Esophagus (tissue), 2 donors: Measurements from ENCODE around the gene LRP2. TPM values are rescaled to one million over a fixed set of nuclear protein-coding genes. Genes with fewer than 3 reads are reported as not detected.
"Not testable (repeated sequence)": the region's sequence is repeated elsewhere in the genome, so short reads cannot be mapped to it uniquely, and the experiment has no call there.

Source experiments
- H3K27ac ChIP-seq, 2 donors: one replicate each; pipeline ENCODE4 v1.5.1; 2013; ENCODE audit warnings: low read depth in 2 of 2, mild to moderate bottlenecking in 2 of 2, inconsistent platforms in 1 of 2, low read length in 1 of 2, moderate library complexity in 1 of 2
- H3K27me3 ChIP-seq, 2 donors: one replicate each; pipeline ENCODE4 v1.6.1; 2013; ENCODE audit warnings: low read length in 2 of 2, control low read depth in 1 of 2, mild to moderate bottlenecking in 1 of 2; ENCODE audit not compliant: insufficient read depth in 2 of 2, control insufficient read depth in 1 of 2
- H3K36me3 ChIP-seq, 2 donors: one replicate each; pipeline ENCODE4 v1.6.1; 2013; ENCODE audit warnings: low read length in 1 of 2; ENCODE audit not compliant: control insufficient read depth in 2 of 2, insufficient read depth in 2 of 2
- H3K4me1 ChIP-seq, 2 donors: one replicate each; pipeline ENCODE4 v1.6.1; 2013; ENCODE audit warnings: low read length in 1 of 2; ENCODE audit not compliant: control insufficient read depth in 2 of 2, insufficient read depth in 2 of 2
- H3K4me3 ChIP-seq, 2 donors: one replicate each; pipeline ENCODE4 v1.5.1; 2013; ENCODE audit warnings: low read length in 2 of 2, mild to moderate bottlenecking in 2 of 2, low read depth in 1 of 2, moderate library complexity in 1 of 2
- H3K9me3 ChIP-seq, 2 donors: one replicate each; pipeline ENCODE4 v1.6.1; 2013; ENCODE audit warnings: mild to moderate bottlenecking in 2 of 2, low read depth in 1 of 2, low read length in 1 of 2, moderate library complexity in 1 of 2; ENCODE audit not compliant: control insufficient read depth in 2 of 2, insufficient read depth in 1 of 2
- WGBS, 2 donors: extraction: QIAGEN DNeasy Blood & Tissue Kit; methylation state at CpG; one replicate each; pipeline ENCODE4 v1.1.7; 2013; 5-methylcytosine and 5-hydroxymethylcytosine counted together
- polyA plus RNA-seq, 2 donors: library from polyadenylated mRNA; stranded (reverse); fragments of 200-250 nt; gene quantifications; one replicate each; pipeline ENCODE4 v1.2.3, GENCODE V29; 2013
- donor health status: healthy with polysubstance abuse.
- donor health status: Bipolar disorder and iron deficiency.

Gene LRP2
- polyA plus RNA-seq, 2 donors = not detected

- no peak overlapping the region for H3K4me3 ChIP-seq
- 62 to 89% methylated on average over 8 of the region's 8 CpGs for WGBS, 2 donors
- no peaks in the 10 kb centered on the region for H3K27me3 ChIP-seq
- no peaks in the 10 kb centered on the region for H3K36me3 ChIP-seq
- no peaks in the 10 kb centered on the region for H3K9me3 ChIP-seq
- no peak overlapping the region for H3K27ac ChIP-seq
- no peaks in the 10 kb centered on the region for H3K4me1 ChIP-seq
Measured at GRCh38 chr2:169139993-169140767, 222.2 kb downstream of the LRP2 start.

GRCh38 chr2:169139145-169139544 is 223.2 kb downstream of the LRP2 start:
- no peaks in the 10 kb centered on the region for H3K9me3 ChIP-seq
- 87 to 92% methylated on average over 7 of the region's 7 CpGs for WGBS, 2 donors
- no peak overlapping the region for H3K27ac ChIP-seq
- no peaks in the 10 kb centered on the region for H3K36me3 ChIP-seq
- no peak overlapping the region for H3K4me3 ChIP-seq
- H3K27me3 ChIP-seq = no peaks in the 10 kb centered on the region
- H3K4me1 ChIP-seq = no peaks in the 10 kb centered on the region

GRCh38 chr2:169137924-169138323 is 224.4 kb downstream of the LRP2 start:
- Histone ChIP-seq H3K36me3 (no peaks in the 10 kb centered on the region), H3K27me3 (no peaks in the 10 kb centered on the region), H3K9me3 (no peaks in the 10 kb centered on the region), H3K4me3 (no peak overlapping the region), H3K27ac (no peak overlapping the region), H3K4me1 (no peaks in the 10 kb centered on the region)
- WGBS, 2 donors = 51 to 56% methylated on average over 2 of the region's 2 CpGs

DNA sequence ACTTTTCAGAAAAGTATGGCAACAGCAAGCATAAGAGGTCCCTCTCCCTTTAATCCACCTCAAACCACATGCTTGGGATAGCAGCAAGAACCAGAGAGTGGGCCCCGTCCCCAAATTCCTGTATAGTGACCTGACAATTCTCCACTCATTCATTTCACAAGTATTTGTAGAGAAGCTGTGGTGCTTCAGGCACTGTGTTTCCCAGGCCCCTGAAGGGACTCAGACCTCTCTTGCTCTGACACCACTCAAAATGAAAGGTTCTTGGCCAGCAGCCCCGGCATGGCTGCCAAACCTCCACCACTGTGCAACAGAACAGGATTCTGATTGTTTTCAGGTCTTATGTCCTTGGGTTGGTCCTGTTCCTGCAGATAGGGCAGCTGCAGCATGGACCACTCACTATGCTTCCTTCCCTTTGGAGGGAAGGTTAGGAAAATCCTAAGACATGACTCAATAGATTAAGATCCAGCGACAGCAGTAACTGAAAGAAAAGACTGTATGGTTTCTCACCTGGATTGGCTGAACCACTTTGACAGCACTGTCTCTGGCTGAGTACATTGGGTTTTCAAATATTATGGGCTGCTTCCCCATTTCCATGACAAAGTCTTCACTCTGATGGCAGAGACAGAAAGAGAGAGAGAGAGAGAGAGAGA is 225.3 kb downstream of the LRP2 start:
- no peak overlapping the region for H3K4me3 ChIP-seq
- H3K27ac ChIP-seq = no peak overlapping the region
- no peaks in the 10 kb centered on the region for H3K27me3 ChIP-seq
- no peaks in the 10 kb centered on the region for H3K4me1 ChIP-seq
- no peaks in the 10 kb centered on the region for H3K9me3 ChIP-seq
- 68% methylated on average over 3 of the region's 3 CpGs for WGBS, 2 donors
- H3K36me3 ChIP-seq = no peaks in the 10 kb centered on the region

DNA sequence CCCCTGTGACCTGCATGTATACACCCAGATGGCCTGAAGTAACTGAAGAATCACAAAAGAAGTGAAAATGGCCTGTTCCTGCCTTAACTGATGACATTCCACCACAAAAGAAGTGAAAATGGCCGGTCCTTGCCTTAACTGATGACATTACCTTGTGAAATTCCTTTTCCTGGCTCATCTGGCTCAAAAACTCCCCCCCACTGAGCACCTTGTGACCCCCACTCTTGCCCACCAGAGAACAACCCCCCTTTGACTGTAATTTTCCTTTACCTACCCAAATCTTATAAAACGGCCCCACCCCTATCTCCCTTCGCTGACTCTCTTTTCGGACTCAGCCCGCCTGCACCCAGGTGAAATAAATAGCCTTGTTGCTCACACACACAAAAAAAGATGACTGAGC is 225.9 kb downstream of the LRP2 start:
- not testable (repeated sequence) for H3K4me1 ChIP-seq, H3K27ac ChIP-seq, H3K4me3 ChIP-seq, H3K9me3 ChIP-seq, H3K27me3 ChIP-seq, H3K36me3 ChIP-seq
- 88 to 95% methylated on average over 4 of the region's 5 CpGs for WGBS, 2 donors

DNA sequence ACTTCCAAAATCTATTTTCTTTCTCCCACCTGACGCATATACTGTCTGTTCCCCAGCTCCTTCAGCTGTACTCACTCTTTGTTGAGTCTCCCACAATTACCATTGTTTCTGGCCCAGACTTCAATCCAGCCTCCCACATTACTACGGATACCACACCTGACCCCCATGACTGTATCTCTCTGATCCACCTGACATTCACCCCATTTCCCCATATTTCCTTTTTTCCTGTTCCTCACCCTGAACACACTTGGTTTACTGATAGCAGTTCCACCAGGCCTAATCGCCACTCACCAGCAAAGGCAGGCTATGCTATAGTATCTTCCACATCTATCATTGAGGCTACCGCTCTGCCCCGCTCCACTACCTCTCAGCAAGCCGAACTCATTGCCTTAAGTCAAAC is 228.1 kb downstream of the LRP2 start:
- not testable (repeated sequence) for H3K36me3 ChIP-seq, H3K27ac ChIP-seq, H3K4me1 ChIP-seq, H3K4me3 ChIP-seq, H3K27me3 ChIP-seq, H3K9me3 ChIP-seq
- 78 to 85% methylated on average over 6 of the region's 6 CpGs for WGBS, 2 donors

GRCh38 chr2:169131587-169132512 is 230.5 kb downstream of the LRP2 start:
- Histone ChIP-seq H3K27ac (no peak overlapping the region), H3K4me3 (no peak overlapping the region)
- WGBS, 2 donors = 30 to 33% methylated on average over 9 of the region's 9 CpGs

GRCh38 chr2:169129703-169130243 is 232.6 kb downstream of the LRP2 start:
- H3K27ac ChIP-seq = no peak overlapping the region
- no peaks in the 10 kb centered on the region for H3K27me3 ChIP-seq
- 93 to 94% methylated on average over 5 of the region's 5 CpGs for WGBS, 2 donors
- H3K4me1 ChIP-seq = no peaks in the 10 kb centered on the region
- H3K36me3 ChIP-seq = no peaks in the 10 kb centered on the region
- H3K9me3 ChIP-seq = no peaks in the 10 kb centered on the region
- H3K4me3 ChIP-seq = no peak overlapping the region

More at GRCh38 chr2:169131587-169132512, 230.5 kb downstream of the LRP2 start:
- Histone ChIP-seq H3K9me3 (no peaks in the 10 kb centered on the region), H3K27me3 (no peaks in the 10 kb centered on the region), H3K36me3 (no peaks in the 10 kb centered on the region), H3K4me1 (no peaks in the 10 kb centered on the region)

DNA sequence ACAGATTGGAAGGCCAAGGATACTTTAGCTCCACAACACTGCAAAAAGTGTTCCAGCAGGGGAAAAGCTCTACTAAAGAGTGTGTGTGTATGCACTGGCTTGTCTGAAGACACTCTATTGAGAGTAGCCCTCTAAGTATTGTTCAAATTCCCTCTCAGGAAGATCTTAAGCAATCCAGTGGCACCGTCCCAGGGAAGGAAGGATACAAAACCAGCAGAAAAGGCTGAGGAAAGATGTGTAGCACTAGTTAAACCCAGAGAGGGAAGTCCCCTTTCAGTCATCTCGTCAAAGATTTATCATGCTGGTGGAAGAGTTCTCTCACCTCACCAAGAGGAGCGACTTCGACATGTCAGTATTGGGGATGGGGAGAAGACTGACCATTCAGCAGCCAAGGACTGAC is 242.5 kb downstream of the LRP2 start:
- Histone ChIP-seq H3K27ac (no peak overlapping the region), H3K36me3 (no peaks in the 10 kb centered on the region)

More for the DNA sequence above, 242.5 kb downstream of the LRP2 start:
- H3K4me3 ChIP-seq = no peak overlapping the region
- H3K9me3 ChIP-seq = peaks cover 0 to 3% of the 10 kb centered on the region in 2 donors
- 73 to 79% methylated on average over 4 of the region's 4 CpGs for WGBS, 2 donors
- H3K27me3 ChIP-seq = no peaks in the 10 kb centered on the region
- no peaks in the 10 kb centered on the region for H3K4me1 ChIP-seq
